HuH-7.5 (cell line): ENCODE data around the gene TSPEAR.
A peak's percentile ranks its signal among the peaks of the same experiment; 100 is the strongest.
"Not testable (repeated sequence)": the region's sequence is repeated elsewhere in the genome, so short reads cannot be mapped to it uniquely, and the experiment has no call there.

Experiments
- DNase-seq: peaks from one replicate; pipeline ENCODE4 v3.0.0; 2011; ENCODE audit warnings: low spot score

The TSPEAR gene

GRCh38 chr21:44627181-44627822 lies 84.1 kb downstream of the TSPEAR start:
- DNase-seq, result not testable (repeated sequence)

- DNase-seq, result no peak
Measured at GRCh38 chr21:44626673-44627143, 84.7 kb downstream of the TSPEAR start, which contains the start of gene KRTAP10-9. TSS of gene KRTAP10-9 (plus strand) at chr21:44627093. CDS start at chr21:44627172, 79 bp downstream.

- no peak for DNase-seq
Measured at GRCh38 chr21:44626262-44626661, 85.1 kb downstream of the TSPEAR start.

GRCh38 chr21:44625756-44626155 lies 85.6 kb downstream of the TSPEAR start:
- DNase-seq, result no peak

- DNase-seq, result no peak
Measured at GRCh38 chr21:44623575-44623974, 87.8 kb downstream of the TSPEAR start.

- DNase-seq, result no peak
Measured at GRCh38 chr21:44619886-44620285, 91.5 kb downstream of the TSPEAR start.

- DNase-seq, result no peak
Measured at GRCh38 chr21:44618909-44619308, 92.5 kb downstream of the TSPEAR start.

GRCh38 chr21:44618504-44618903 lies 92.9 kb downstream of the TSPEAR start:
- peak; percentile 29 for DNase-seq

- no peak for DNase-seq
Measured at GRCh38 chr21:44617071-44617501, 94.3 kb downstream of the TSPEAR start.

- no peak for DNase-seq
Measured at GRCh38 chr21:44616591-44616926, 94.8 kb downstream of the TSPEAR start.

- DNase-seq, result no peak
Measured at GRCh38 chr21:44615911-44616590, 95.3 kb downstream of the TSPEAR start.

- no peak for DNase-seq
Measured at GRCh38 chr21:44615466-44615865, 95.9 kb downstream of the TSPEAR start.

- no peak for DNase-seq
Measured at GRCh38 chr21:44614961-44615391, 96.4 kb downstream of the TSPEAR start.

- no peak for DNase-seq
Measured at GRCh38 chr21:44614161-44614631, 97.2 kb downstream of the TSPEAR start.

GRCh38 chr21:44613386-44614155 lies 97.8 kb downstream of the TSPEAR start:
- no peak for DNase-seq

GRCh38 chr21:44612669-44613229 lies 98.6 kb downstream of the TSPEAR start:
- DNase-seq, result no peak

- DNase-seq, result no peak
Measured at GRCh38 chr21:44612029-44612486, 99.3 kb downstream of the TSPEAR start, which contains the start of gene KRTAP10-8. TSS of gene KRTAP10-8 (plus strand) at chr21:44612079. CDS start at chr21:44612101, 22 bp downstream.

- DNase-seq, result no peak
Measured at GRCh38 chr21:44611551-44611950, 99.8 kb downstream of the TSPEAR start.

GRCh38 chr21:44610157-44610843 lies 101.1 kb downstream of the TSPEAR start:
- DNase-seq, result not testable (repeated sequence)

- DNase-seq, result no peak
Measured at GRCh38 chr21:44609193-44609592, 102.2 kb downstream of the TSPEAR start.

GRCh38 chr21:44606495-44606894 lies 104.9 kb downstream of the TSPEAR start:
- DNase-seq, result no peak
